Stimulated activated CD8-positive, alpha-beta memory T cell treated with anti-CD3 and anti-CD28 coated beads, Interleukin-12 subunit alpha, Interleukin-12 subunit beta, amount 100 ng/mL, for 4 hours (primary cell): Measurements from ENCODE around the gene PTPRJ.

ENCODE experiments used
- DNase-seq: peaks from one replicate; pipeline ENCODE4 v3.0.0-alpha.2; 2020; ENCODE audit warnings: low read depth

The PTPRJ gene

DNA sequence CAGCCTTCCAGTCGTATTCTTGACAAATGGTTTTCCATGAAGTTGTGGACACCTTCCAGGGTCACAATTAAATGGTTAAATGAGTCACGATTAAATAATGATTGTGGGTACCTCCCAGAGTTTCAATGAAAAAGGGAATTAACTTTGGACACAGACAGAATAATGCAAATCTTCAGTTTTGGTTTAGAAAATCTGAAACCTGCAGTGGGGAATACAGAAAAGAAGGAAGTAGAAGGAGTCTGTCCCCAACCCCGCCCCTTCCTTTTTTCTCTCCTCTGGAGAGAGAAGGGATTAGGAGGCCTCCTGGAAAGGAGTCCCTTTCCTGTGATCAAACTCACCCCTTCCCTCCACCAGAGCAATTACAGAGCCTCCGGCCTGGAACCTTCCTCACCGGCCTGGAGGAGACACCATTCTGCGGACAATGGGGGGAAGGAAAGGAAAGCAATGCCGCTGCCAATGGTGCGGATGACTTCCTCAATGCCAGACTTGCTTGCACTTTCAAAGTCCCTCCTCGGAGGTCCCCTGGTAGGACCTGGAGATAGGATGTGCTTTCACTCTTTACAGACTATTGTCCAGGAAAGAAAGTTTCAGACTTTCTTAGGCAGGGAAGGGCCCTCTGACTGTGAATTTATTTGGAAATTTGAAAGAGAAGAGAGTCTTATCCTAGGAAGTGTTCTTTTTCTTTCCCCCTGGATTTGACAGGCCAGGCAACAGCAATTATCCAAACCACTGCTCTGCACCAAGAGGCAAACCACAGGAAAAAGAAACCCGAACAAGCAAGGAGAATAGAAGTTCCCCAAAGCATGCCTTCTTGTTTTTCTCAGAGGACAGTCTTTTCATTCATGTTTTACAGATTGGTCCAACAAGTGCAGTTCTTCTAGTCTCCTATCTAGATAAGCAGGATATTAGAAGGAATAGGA lies 86.8 kb downstream of the PTPRJ start:
- DNase-seq = no peak

GRCh38 chr11:48073031-48073861 lies 92.9 kb downstream of the PTPRJ start:
- DNase-seq = no peak

DNA sequence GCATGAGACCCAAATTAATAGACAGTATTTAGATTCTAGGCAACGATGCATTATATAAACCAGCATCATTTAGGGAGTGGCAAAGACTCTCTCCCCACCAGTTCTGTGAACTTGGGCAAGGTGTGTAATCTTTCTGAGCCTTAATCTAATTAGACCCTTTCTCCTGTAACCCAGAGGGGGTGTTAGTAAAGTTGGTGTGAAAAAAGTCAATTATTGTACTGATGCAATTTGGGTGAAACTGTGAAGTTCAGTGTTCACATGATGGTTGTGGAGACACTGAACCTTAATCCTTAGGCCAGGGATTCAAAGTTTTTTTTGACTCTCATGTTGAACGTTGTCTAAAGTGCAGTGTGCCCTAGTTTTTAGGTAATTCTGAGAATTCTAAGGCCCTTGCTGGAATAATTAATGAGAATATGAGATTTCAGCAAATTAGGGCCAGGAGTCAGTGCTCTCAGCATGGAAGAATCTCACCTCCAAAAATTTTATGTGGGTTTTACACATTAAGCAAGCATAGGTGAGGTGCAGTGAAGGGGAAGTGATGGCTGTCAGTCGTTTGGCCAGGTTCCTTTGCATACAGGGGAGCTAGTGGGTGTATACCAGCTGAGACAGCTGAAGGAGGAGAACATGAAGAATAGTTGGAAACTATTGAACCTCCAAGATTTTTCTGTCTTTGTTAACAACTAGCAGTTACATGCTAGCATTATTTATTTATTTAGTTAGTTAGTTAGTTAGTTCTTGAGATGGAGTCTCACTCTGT lies 94.2 kb downstream of the PTPRJ start:
- no peak for DNase-seq

GRCh38 chr11:48075637-48076036 lies 95.3 kb downstream of the PTPRJ start:
- no peak for DNase-seq

GRCh38 chr11:48077251-48077650 lies 96.9 kb downstream of the PTPRJ start:
- no peak for DNase-seq

DNA sequence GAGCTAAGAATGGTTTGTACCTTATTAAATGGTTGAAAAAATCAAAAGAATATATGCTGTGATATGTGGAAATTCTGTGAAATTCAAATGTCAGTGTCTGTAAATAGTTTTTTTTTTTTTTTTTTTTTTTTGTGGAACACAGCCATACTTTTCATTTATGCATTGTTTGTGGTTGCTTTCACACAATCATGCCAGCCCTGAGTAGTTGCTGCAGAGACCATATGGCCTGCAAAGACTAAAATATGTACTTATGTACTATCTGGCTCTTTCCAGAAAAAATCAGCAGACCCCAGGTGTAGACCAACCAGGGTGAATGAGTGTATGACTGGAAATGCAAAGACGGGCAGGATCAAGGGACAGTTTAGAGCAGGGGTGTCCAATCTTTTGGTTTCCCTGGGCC lies 98.3 kb downstream of the PTPRJ start:
- DNase-seq = no peak

DNA sequence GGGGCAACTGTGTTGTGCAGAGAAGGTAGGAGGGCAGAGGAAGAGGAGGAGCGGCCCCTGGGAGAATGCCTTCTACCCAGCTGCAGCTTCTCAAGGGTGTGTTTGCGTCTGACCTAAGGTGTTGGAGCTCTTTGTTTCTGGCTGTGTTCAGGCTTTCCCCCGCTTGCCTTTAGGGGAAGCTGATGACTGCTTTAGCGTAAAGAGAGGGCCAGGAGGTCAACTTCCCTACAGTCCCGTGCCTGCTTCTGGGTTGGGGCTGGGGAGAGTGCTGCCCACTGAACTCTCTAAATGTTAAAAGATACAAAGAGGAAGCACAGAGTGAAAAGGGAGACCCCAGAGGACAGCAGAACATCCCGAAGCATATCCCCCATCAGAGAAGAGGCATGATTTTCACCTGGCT lies 99.2 kb downstream of the PTPRJ start:
- no peak for DNase-seq

GRCh38 chr11:48080301-48080861 lies 100.0 kb downstream of the PTPRJ start:
- DNase-seq = no peak

DNA sequence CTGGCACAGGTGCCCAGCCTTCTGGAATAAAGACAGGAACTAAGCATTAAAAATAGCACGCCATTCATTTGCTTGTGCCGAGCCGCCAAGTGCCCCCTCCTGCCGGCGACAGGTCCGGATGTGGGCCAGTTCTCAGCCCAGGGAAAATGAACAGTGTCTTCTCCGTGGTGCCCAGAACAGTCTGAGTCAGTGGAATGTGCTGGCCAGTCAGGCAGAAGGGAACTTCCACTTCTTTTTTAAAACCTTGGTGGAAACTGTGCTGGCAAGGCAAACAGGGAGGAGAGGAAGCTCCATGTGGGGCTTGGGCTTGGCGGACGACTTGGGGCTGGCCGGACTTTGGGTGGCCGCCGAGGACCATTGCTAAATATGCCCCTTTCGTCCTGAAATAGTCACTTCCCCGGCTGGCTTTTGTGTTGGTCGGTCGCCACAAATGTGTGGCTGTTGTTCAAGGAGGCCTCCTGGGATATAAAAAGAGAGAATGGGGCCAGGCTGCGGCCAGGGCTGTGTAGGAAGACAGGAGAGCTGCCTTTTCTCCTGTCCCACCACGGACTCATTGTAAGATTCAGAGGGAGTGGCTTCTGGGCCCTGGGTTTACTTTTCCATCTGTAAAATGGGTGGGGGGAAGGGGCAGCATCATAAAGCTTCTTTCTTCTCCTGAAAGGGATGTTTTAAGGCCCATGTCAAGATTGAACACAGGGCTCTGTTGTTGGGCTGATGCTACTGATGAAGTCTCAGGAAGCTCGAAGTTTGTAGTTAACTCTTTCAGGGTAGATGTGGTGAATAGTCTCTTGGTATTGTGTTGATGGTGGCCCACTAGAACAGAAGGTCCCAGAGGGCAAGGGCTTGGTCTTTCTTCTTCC lies 101.0 kb downstream of the PTPRJ start:
- no peak for DNase-seq

- no peak for DNase-seq
Measured at GRCh38 chr11:48082771-48083170, 102.4 kb downstream of the PTPRJ start.

DNA sequence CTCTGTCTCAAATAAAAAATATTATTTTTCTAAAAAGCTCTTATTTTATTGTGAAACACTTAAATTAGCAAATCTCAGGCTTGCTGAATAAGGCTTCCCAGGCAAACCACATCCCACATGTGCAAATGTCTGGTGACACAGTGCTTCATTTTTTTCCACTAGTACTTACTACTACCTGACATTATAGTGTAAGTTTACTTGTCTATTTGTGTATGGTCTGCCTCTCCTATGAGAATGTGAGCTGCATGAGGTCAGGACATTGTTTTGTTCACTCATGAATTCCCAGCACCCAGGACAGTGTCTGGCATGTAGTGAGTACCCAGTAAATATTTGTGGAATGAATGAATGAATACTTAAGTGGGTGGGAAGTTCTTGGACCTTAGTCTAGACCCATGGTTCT lies 103.1 kb downstream of the PTPRJ start:
- DNase-seq = no peak

DNA sequence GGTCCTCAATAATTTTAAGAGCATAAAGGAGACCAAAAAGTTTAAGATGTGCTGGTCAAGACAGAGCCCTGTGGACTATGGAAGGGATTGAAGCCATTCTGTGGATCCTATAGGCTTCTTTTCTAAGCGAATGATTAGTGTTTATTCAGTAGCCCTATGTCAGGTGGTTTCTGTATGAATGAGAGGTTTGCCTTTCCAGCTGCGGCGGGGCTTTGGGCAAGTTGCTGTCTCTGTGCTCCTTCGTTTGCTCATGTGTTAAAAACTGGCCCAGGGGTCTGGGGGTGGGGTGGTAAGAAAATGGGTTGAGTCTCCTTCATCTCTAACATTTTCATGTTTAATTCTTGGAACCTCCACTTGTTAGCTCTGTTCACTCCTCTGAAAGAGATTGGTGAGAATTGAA lies 105.3 kb downstream of the PTPRJ start:
- DNase-seq = no peak

DNA sequence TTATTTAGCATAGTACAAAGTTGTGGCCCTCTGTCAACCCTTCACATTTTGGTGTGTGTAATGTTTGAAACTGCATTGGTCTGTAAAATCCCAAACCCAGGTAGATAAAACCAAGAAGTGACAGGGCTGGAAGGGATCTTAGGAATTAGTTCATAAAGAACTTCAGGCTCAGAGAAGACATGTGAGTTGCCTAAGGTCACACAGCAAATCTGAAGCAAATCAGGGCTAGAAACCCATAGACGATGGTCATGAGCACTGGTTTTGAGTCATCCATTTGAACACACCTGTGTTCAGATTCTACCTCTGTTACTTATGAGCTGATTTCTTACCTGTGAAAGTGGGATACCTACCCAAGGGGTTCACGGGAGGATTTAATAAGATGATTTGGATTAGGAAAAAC lies 107.1 kb downstream of the PTPRJ start:
- no peak for DNase-seq

DNA sequence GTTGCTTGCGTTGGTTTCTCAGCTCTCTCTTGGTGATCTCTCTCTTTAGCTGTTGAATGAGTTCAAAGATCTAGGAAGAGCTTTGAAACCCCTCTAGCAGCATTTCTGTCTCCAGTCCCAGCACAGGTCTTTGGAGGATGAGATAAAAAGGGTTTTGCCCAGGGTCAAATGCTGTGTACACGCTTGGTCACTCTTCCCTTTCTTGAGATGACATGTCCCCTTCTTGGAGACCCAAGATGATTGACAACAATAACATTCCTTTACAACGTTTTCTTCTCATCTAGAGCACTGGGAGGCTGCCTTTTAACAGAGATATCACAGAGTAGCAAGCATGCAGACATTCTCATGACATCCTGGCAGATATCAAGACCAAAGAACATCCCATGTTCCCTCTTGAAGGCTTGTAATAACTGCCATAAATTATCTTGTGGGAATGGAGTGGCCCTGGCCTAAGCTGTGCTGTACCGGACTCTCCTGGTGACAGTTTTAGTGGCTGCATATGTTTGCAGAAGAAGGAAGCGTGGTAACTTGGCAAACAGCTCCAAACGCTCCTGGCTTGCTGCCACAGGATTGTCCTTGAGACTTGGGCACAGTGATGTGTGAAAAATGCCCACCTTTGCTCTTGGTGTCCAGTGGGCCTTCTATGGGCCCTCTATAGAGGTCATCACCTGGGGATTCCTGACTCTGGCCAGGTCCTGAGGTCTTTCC lies 107.8 kb downstream of the PTPRJ start:
- no peak for DNase-seq

DNA sequence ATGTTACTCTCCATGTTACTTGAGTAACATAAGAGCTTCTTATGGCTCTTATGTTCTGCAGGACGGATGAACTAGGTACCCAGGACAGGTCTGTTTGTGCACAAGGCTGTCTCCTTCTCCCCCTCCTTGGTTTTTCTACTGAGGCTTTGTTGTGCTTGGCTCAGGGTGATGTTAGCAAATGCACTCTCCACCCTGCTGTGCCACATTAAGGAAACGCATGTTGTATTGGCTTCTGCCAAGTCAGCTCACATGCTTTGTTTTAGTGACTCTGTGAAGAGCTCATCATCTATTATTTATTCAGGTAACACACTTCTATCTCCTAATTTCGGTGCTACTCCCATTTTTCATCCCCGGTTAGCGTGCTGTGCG lies 108.3 kb downstream of the PTPRJ start:
- no peak for DNase-seq

- DNase-seq = no peak
Measured at GRCh38 chr11:48090174-48090573, 109.8 kb downstream of the PTPRJ start.

GRCh38 chr11:48091426-48092102 lies 111.2 kb downstream of the PTPRJ start:
- DNase-seq = no peak

DNA sequence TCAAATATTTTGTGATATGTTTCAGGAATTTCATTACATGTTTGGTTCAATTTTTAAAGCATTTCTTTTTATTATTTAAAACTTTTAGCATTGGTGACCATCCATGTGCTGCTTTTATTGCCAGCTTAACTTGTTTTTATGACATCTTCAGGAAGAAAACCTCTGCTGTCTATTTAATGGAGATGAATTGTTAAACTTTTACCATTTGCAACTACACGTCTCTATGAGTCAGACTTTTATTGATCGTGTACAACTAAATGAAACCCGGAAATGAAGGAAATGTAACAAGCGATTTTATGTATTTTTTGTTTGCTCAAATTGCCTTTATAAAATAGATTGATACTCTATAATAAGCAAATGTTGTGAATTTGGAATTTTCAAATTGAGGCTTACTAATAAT lies 113.0 kb downstream of the PTPRJ start:
- DNase-seq = no peak

DNA sequence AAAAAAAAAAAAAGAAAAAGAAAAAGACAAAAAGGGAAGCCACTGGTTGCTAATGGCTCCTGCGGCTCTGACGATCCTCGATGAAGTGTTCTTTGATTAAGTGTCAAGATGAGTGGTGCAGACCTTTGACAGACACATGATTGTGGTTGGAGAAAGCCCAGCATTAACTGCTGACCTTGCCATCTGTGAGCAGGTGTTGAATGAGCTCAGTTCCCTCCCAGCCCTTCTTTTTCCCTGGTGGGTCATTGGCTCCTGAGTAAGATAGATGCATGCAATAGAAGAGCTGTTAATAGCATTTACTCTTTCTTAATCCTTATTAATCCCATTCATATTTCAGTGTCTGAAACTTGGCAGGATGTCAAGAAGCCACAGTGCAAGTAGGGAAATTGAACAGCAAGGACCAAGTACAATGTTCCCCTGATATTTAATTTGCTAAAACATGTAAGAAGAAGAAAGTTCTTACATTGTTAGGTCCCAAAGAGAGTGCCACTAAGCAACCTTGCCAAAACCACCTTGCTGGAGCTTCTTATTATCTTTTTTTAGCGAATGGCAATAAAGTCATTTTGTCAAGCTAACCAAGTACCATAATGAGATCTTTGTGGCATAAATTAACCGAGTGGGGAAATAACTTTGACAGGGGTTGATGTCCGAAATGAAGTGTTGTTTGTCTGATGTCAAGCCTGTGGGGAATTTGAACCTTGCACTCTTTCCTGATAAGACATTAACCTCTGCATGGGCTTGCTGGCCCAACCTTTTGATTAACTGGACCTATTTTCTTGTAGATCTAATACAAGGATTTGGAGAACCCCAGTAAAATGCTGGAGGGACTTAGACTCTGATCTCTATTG lies 113.7 kb downstream of the PTPRJ start:
- no peak for DNase-seq
